ENCODE results near the gene SMARCC1.
"Not testable (repeated sequence)": the region's sequence is repeated elsewhere in the genome, so short reads cannot be mapped to it uniquely, and the experiment has no call there.

Gene SMARCC1

DNA sequence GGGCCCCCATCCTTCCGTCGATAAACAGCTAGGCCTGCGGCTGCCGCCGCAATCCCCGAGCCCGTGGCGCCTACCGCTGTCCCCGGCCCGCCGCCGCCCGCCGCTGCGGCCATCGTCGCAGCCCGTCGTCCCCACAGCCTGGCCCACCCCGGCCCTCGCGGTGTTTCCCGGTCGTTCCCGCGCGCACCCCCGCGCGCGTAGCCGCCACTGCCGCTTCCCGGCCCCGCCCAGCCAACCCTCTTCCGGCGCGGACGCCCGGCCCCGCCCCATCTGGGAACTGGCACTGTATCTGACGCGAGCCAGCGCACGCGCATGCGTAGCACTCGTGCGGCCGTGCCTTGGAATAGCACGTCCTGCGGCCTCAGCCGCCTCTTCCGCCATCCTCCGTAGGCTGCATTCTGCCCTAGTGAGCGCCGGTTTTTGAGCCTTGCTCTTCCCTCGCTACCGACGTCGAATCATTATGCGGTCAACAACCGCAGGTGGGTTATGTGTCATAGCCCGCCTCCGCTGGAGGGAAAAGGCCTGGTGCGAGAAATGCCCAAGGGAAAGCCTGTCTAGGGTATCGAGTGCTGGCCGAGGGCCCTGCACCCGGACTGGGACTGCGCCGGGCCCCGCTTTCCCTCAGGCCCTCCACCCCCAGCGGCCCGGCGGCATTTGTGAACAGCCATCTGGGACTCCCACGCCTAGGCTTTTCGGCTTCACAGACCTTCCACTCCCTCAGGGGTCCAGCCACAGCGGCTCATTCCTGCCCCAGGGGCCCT is at the start of gene SMARCC1:
TSS of gene SMARCC1 (minus strand) at position 209 of the 761 bp plus-strand sequence. CDS start at position 113, 96 bp downstream.
- peak; percentile 93 for DNase-seq (ENCODE audit: low read depth in 2 of 2)

DNA sequence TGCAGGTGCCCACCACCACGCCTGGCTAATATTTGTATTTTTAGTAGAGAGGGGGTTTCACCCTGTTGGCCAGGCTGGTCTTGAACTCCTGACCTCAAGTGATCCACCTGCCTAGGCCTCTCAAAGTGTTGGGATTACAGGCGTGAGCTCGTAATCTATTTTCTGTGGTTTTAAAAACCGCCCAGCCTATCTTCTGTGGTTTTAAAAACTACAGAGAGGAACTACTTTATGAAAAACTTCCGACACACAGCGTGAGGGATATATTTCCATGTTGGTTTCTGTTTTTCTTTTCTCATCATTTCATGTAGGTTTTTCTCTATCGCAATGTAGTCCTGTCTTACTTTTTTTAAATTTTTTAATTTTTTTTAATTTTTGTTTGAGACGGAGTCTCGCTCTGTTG is 47.8 kb upstream of the SMARCC1 start:
- not testable (repeated sequence) for DNase-seq (ENCODE audit: low read depth in 2 of 2)

- DNase-seq (ENCODE audit: low read depth in 2 of 2): no peak
Observed at GRCh38 chr3:47825590-47825989, 43.9 kb upstream of the SMARCC1 start.

DNA sequence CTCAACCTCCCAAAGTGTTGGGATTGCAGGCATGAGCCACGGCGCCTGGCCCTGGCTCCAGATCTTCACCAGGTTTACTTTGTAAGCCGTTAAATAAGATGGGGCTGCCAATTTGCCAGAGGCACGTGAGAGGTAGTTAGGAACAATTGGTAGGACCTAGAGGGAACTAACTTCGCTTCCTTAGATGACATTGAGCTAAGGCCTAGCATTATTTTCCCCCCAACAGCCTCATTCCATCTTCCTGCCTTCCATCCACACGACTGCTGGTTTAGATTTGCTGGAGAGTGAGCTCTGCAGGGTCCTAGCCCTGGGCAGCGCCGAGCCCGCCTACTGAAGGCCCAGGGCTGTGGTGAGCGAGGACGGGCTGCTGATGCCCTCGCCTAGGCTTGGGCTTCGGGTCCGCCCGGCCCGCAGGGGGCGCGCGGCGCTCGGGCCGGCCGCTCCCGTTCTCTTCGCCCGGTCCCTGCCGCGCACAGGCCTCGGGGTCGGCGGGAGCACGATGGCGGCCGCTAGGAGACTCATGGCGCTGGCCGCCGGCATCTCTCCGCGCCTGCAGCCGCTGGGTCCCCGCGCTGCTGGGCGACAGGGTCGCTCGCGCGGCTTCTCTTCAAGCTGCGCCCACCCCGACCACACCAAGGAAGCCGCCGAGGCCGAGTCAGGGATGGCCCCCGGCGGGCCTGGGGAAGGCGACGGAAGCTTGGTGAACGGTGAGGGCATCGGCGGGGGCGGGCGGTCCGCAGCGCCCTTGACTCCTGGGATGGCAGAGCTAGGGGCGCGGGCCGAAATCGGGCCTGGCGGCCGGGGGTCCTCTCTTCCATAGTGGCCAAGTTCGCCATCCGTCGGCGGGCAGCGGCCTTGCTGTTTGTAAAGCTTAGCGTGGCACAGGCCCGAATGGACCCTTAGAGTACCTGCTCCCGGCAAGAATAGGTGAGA is 43.1 kb upstream of the SMARCC1 start:
- DNase-seq (ENCODE audit: low read depth in 2 of 2): peak; percentile 46 to 62

DNA sequence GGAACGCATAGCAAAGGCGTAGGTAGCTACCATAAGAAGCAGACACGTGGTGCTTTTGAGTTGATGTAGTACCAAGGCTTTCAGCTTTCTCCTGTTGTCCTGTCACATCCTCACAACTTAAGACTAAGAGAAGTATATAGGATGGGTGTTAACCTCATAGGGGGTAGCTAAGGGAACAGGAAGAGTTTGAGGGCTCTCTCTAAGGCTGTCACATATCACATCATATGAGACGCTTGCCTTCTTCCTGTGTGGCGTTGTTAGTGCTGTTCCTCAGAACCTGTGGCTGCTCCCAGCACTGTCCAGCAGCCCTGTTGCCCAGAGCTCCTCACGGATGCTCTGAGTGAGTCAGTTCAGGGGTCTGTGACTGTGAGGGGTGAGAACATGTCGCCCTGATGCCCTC is 35.9 kb upstream of the SMARCC1 start:
- DNase-seq (ENCODE audit: low read depth in 2 of 2): no peak

GRCh38 chr3:47813551-47814177 is 32.0 kb upstream of the SMARCC1 start:
- no peak for DNase-seq (ENCODE audit: low read depth in 2 of 2)

DNA sequence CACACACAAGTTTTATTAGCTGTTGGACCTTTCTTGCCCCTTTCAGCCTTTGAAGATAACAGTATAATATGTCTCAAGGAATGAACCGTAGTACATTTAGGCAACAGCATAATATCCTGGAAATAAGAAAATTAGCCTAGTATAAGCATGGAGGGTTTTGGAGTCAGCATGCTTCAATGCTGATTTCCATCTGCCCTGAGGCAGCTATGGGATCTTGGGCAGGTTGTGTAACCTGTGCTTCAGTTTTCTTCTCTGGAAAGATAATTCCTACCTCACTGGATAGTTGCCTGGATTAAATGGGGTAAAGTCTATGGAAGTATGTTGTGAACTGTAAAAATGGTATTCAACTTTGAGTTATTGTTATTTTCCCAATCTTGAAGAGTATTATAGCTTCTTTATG is 22.9 kb upstream of the SMARCC1 start:
- DNase-seq (ENCODE audit: low read depth in 2 of 2): no peak

DNA sequence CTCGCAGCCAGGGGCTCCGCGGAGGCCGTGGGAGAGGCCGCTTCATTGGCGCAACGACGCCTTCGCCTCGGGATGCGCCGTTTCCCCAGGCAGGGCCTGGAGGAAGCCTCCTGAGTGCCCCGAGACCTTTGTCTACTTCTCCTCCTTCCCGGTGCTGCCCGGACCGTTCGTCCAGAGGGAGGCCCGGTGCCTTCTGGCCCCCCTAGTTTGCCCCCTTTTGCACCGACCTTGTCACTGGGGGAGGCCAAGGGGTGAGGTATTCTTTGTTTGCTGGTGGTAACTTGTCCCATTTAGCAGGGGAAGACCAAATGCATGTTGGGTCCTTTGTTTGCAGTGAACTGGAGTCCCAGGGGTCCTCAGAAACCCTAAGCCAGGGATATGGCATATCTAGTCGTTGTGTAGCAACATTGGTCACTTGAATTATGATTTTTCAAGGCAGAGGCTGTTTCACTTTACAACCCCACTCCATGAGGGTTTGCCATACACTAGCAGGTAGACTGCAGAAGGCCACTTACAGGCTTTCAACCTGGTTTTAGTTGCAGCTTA is 21.9 kb upstream of the SMARCC1 start:
- no peak for DNase-seq (ENCODE audit: low read depth in 2 of 2)

- peak; percentile 63 to 72 for DNase-seq (ENCODE audit: low read depth in 2 of 2)
Observed at GRCh38 chr3:47802734-47803479, 21.2 kb upstream of the SMARCC1 start, which contains the start of gene DHX30. TSS of gene DHX30 (plus strand) at chr3:47803138. CDS start at chr3:47810684, 7,546 bp downstream.

GRCh38 chr3:47799733-47800132 is 18.0 kb upstream of the SMARCC1 start:
- no peak for DNase-seq (ENCODE audit: low read depth in 2 of 2)

GRCh38 chr3:47794544-47794943 is 12.9 kb upstream of the SMARCC1 start:
- no peak for DNase-seq (ENCODE audit: low read depth in 2 of 2)

GRCh38 chr3:47792699-47793098 is 11.0 kb upstream of the SMARCC1 start:
- DNase-seq (ENCODE audit: low read depth in 2 of 2): no peak

DNA sequence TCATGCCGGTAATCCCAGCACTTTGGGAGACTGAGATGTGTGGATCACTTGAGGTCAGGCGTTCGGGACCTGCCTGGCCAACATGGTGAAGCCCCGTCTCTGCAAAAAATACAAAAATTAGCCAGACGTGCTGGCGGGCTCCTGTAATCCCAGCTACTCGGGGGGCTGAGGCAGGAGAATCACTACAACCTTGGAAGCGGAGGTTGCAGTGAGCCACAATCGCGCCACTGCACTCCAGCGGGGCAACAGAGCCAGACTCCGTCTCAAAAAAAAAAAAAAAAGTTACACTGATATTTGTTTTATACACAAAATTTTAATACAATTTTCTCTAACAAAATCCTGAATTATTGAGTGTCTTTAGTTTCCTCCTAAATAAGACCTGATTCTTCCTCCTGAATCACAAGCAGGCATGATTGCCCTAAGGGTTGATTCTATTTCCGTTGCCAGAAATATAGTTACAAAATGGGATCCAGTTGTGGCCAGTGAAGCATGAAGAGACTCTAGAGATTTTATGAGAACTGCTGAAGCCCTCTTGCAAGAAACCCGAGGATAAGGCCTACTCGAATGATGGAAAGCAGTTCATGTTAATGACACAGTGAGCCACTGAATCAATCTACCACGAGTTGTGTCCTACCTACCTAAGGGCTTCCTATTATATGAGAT is 9.6 kb upstream of the SMARCC1 start:
- no peak for DNase-seq (ENCODE audit: low read depth in 2 of 2)

DNA sequence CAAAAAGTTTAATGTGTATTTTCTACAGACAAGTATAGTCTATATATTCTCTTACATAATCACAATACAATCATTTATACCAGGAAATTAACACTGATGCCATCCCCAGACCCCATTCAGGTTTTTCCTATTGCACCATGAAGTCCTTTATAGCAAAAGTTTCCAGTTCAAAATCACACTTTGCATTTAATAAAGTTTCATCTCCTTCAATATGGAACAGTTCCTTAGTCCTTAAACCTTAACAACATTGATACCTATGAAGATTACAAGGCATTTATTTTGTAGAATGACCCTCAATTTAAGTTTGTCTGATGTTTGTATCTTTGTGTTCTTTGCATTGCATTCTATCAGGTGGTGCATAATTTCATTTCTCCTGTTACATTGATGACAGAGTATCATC is 2.0 kb upstream of the SMARCC1 start:
- DNase-seq (ENCODE audit: low read depth in 2 of 2): no peak

DNA sequence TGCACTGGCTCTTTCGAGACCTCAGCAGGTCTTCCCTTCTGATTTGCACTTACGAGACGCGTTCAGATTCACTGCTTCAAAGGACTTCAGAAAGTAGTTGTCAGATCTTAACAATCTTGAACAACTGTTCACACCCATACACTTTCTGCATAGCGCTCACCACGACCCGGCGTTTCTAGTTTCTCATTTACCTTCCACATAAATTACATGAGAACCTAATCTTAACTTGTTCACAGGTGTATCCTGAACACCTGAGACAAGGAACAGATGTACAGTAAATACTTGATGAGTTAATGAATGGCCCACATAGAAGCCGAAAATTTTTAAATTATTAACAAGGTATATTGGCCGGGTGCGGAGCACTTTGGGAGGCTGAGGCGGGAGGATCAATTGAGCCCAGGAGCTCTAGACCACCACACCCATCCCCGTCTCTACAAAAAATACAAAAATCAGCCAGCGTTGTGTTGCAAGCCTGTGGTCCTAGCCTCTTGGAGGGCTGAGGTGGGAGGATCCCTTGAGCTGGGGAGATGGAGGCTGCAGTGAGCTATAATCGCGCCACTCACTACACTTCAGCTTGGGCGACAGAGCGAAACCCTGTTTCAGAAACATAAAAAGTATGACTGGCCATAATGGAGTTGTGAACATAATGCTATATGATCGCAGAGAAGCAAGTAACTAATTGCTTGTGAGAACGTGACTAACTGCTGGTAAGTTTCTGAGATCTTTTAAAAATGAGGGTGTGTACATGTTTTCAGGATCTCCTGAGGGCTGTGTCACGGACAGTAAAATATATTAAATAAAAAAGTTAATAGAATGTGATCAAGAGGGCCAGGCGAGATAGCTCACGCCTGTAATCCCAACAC is 984 bp upstream of the SMARCC1 start:
- no peak for DNase-seq (ENCODE audit: low read depth in 2 of 2)

DNA sequence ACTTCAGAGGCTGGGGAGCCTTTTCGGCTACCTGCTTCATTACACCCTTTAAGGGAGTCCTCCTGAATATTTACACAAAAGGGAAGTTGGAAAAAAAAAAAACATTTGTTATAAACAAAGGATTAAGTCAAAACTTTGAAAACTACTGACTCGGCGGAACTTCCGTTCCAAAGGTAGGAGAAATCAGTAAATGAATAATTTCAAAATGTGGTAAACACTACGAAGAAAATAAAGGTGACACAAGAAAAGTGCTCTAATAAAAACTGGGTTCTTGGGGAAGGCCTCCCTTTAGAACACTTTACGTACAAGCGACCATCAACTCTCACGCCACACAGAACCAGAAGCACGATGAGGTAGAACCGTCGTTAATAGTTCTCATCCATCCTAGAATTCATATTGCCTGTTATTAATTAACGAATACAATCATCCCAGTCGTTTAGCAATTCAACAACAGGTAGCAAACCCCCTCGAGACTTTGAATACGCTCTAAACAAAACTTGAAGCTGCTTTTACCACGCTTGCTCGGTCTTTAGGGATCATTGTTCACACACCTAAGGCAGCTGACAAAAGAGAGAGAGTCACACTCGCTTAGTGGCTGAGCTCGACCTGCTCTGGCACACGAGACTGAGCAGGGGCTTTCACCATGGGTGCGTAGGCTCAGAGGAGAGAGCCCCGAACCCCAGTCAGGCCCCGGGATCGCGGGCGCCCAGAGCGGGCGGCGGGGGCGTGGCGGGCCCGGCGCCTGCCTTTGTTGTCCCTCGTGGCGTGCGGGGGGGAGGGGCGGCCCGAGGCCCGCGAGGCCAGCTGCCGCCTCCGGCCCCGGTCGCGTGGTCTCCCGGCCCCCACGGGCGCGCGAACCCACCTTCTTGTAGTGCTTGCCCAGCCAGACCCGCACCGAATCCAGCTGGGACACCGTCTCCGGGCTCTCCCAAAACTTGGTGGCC is 680 bp downstream of the SMARCC1 start:
- peak; percentile 32 to 48 for DNase-seq (ENCODE audit: low read depth in 2 of 2)

GRCh38 chr3:47778746-47779145 is 2.9 kb downstream of the SMARCC1 start:
- DNase-seq (ENCODE audit: low read depth in 2 of 2): no peak

GRCh38 chr3:47772788-47773187 is 8.9 kb downstream of the SMARCC1 start:
- DNase-seq (ENCODE audit: low read depth in 2 of 2): no peak

DNA sequence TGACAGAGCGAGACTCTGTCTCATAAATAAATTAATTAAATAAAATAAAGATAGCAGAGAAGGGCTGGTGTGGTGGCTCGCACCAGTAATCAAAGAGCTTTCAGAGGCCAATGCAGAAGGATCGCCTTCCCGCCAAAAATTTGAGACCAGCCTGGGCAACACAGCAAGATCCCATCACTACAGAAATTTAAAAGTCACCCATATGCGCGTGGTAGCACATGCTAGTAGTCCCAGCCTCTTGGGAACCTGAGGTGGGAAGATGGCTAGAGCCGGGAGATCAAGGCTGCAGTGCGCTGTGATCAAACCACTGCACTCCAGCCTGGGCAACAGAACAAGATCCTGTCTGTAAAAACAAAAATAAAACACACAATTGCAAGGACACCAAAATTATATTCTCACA is 9.6 kb downstream of the SMARCC1 start:
- no peak for DNase-seq (ENCODE audit: low read depth in 2 of 2)

Data from stimulated activated CD8-positive, alpha-beta memory T cell treated with anti-CD3 and anti-CD28 coated beads, Interleukin-15, amount 100 ng/mL, for 4 hours (primary cell).